ENCODE measurements around the gene TMA7.
"Not testable (repeated sequence)": the region's sequence is repeated elsewhere in the genome, so short reads cannot be mapped to it uniquely, and the experiment has no call there.

Gene TMA7

DNA sequence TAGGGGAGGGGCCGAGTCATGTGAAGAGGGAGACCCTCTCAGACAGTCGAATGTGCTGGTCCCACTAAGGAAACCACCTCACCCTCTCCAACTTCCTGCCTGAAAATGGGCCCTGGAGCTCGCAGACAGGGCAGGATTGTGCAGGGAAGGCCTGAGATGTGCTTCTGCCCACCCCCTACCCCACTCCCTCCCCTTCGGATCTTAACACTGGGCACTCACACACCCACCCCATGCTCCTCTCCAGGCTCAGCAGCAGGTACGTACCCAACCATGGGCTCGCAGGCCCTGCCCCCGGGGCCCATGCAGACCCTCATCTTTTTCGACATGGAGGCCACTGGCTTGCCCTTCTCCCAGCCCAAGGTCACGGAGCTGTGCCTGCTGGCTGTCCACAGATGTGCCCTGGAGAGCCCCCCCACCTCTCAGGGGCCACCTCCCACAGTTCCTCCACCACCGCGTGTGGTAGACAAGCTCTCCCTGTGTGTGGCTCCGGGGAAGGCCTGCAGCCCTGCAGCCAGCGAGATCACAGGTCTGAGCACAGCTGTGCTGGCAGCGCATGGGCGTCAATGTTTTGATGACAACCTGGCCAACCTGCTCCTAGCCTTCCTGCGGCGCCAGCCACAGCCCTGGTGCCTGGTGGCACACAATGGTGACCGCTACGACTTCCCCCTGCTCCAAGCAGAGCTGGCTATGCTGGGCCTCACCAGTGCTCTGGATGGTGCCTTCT, 26.5 kb downstream of the TMA7 start:
- in situ Hi-C loops (cut with MboI; ENCODE audit: low sequenced_read_pairs), result no loop called here

DNA sequence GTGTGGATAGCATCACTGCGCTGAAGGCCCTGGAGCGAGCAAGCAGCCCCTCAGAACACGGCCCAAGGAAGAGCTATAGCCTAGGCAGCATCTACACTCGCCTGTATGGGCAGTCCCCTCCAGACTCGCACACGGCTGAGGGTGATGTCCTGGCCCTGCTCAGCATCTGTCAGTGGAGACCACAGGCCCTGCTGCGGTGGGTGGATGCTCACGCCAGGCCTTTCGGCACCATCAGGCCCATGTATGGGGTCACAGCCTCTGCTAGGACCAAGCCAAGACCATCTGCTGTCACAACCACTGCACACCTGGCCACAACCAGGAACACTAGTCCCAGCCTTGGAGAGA, 27.0 kb downstream of the TMA7 start:
- in situ Hi-C loops (cut with MboI; ENCODE audit: low sequenced_read_pairs), result no loop called here

DNA sequence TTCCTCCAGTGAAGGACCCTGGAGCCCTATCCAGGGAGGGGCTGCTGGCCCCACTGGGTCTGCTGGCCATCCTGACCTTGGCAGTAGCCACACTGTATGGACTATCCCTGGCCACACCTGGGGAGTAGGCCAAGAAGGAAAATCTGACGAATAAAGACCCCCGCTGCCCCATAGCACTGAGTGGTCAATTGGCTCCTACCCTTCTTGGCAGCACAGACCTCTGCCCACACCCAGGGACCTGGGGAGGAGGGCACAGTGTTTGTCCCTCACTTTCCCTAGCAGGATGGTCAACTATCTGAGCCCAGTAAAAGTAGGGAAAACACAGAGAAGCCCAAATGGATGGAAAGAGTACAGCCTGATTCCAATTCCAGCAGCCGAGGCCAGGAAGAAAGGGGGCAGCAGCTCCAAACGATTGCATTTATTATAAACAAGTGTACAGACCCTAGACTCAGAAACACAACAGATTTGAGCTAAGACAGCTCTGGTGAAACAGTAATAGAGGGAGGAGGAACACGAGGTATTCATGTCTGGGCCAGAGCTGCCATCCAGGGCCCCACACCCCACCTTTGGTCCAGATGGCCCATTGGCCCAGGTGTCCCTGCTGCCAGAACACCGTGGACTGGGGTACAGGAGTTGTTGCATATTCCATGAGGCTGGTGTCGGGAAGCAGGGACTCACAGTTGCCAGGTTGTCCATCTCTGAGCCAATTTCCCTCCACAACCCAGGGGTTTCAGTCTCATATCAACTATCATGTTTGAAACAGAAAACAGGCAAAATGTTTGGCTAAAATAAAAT, 27.6 kb downstream of the TMA7 start:
- in situ Hi-C loops (cut with MboI; ENCODE audit: low sequenced_read_pairs), result no loop called here

DNA sequence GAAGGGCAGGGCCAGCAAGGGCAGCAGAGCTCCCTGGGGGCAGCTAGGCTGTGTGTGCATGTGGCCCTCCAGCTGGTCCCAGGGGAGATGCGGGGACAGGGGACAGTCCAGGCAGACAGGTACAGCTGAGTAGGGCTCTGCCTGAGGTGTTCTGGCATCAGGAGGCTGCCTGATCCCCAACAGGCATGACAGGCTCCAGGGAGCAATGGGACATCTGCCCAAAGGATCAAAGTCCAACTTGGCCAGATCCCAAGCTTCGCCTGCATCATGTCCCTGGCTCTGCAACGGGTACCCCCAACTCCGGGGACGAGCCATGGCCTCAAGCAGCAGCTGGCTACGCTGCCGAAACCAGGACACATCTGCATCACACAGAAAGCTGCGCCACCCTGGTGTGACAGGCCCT, 28.3 kb downstream of the TMA7 start:
- in situ Hi-C loops (cut with MboI; ENCODE audit: low sequenced_read_pairs), result no loop called here

DNA sequence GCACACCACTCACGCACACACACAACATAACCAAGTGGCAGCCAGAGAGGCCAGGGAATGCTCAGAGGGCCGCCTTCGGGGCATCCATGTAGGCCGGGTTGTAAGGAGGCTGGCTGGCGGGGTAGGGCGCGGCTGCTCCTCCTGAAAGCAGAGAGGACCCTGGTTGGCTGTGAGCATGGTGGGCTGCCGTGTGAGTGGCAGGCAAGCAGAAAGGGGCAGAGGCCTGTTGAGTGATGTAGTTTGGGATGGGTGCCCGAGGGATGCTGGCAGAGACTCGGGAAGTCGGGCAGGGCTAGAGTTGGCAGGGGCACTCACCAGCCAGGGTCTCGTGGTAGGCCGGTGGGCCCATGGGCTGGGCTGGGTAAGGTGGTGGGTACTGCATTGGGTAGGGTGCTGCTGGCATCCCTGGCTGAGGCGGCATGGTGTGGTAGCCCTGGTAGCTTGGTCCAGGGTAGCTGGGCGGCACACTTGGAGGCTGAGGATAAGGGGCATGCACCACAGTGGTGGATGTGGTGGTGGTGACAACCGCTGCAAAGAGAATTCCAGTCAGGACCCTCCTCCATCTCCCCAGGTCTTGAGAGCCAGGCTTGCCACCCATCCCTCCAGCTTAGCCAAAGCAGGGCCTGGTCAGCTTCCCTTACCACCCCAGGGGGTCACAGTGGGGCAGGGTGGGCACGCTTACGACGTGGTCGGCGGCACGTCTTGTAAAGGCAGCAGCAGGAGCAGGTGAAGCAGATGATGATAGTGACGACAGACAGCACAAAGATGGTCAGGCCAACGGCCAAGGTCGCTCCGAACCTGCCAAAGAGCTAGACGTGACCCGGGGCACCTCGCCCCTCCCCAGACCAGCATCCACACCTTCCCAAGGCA, 29.2 kb downstream of the TMA7 start:
- in situ Hi-C loops (cut with MboI; ENCODE audit: low sequenced_read_pairs), result no loop called here

DNA sequence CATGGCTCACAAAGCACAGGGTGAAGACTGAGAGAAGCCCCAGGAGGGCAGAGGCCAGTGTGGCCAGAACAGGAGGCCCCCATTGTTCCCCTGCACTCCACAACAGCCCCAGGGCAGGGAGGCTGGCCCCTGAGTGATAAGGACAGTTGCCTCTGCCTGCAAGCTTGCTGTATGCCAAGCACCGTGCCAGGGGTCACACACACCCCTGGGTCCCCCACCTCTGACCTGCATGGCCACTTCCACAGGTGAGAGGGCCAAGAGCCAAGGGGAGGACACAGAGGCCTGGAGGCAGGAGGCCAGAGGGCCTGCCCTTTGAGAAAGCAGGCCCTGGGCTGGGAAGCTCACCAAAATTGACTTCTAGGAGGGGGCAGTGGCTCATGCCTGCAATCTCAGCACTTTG, 30.2 kb downstream of the TMA7 start:
- in situ Hi-C loops (cut with MboI; ENCODE audit: low sequenced_read_pairs), result no loop called here

DNA sequence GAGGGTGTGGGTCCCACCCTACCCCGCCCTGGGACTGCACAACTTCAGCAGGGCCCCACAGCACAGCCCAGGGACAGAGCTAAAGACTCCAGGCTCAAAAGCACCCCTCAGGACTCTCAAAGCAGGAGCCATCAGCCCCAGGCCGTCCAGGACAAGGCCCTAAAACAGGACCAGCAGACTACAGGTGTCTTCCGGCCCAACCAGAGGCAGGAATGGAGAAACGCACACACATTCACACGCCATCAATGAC, 32.5 kb downstream of the TMA7 start:
- in situ Hi-C loops (cut with MboI; ENCODE audit: low sequenced_read_pairs), result no loop called here

DNA sequence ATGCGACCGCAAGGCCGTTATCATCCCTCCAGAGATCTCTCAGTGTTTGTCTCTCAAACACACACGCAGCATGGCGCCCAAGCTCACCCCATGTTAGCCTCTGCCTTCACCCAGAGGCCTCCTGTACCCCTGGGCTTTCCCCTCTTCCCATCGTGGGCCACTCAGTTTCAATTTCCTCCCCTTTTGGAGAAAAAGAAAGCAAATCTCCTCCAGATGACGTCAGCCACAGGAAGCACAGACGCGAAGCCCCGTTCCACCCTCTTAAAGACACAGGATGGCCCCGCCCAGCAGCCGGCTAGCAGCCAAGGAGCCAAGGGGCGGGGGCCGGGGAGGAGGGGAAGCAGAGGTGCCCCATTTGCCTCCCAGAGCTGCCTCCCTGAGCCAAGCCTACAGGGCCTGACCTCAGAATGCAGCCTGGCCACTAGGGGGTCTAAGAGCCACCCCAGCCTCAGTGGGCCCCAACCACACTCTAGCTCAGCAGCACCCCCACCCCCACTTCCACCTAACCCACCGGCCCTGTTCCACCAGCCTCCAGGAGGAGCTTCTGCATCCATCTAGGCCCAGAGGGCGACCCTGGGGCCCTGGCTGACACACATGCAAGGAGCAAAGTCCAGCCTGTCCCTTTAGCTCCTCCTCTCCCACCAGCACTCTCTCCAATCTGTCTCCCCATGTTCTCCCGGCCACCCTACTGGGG, 33.0 kb downstream of the TMA7 start:
- in situ Hi-C loops (cut with MboI; ENCODE audit: low sequenced_read_pairs), result no loop called here

DNA sequence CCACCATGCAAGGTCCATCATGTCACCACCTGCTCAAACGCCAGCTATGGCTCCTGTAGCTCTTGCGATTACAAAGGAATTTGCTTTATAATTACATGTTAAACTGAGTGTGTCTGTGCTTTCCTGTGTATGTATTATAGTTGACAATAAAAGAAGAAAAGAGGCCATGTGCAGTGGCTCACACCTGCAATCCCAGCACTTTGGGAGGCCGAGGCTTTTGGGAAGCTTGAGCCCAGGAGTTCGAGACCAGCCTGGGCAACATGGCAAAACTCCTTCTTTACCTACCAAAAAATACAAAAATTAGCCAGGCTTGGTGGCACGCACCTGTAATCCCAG, 33.5 kb downstream of the TMA7 start:
- in situ Hi-C loops (cut with MboI; ENCODE audit: low sequenced_read_pairs), result no loop called here

DNA sequence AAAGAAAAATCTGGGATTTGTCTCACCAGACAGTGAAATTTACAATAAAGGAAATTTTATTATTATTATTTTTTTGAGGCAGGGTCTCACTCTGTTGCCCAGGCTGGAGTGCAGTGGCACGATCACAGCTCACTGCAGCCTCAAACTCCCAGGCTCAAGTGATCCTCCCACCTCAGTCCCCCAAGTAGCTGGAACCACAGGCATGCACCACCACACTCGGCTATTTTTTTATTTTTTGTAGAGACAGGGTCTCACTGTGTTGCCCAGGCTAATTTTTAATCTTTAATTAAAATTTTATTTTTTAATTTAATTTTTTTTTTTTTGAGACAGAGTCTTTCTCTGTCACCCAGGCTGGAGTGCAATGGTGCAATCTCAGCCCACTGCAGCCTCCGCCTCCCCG, 34.0 kb downstream of the TMA7 start:
- in situ Hi-C loops (cut with MboI; ENCODE audit: low sequenced_read_pairs), result not testable (repeated sequence)

DNA sequence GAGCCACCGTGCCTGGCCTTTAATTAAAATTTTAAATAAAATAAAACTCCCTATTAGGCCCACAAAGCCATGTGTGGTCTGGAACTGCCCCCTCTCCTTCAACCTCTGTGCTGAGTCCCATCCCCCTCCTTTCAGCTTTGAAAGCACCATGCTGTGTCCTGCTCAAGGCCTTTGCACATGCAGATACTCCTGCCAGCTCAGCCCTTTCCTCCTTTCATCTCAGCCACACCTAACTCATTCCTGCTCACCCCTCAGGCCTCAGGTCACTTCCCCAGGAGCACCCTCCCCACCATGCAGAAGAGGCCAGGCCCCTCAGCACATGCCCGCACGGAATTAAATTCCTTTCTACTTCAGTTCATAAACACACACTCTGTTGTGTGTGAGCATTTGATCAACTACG, 34.6 kb downstream of the TMA7 start:
- in situ Hi-C loops (cut with MboI; ENCODE audit: low sequenced_read_pairs), result no loop called here

DNA sequence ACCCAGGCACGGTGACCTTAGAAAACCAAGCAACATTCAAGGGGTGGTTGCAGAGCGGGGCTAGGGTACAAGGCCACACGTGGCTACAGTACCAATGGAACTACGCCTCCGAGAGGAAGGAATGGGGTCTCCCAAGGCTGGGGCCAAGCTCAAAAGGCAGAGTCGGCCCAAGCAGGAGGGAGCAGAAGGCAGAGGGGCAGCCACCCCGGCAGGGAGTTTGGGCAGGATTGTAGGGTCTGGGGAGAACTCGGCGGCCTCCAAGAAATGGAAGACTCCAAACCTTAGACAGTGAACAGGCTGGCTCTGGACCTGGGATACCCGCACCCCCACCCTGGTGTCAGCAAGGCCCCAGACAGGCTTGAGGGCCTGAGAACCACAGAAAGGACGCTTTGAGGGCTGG, 35.1 kb downstream of the TMA7 start:
- in situ Hi-C loops (cut with MboI; ENCODE audit: low sequenced_read_pairs), result no loop called here

DNA sequence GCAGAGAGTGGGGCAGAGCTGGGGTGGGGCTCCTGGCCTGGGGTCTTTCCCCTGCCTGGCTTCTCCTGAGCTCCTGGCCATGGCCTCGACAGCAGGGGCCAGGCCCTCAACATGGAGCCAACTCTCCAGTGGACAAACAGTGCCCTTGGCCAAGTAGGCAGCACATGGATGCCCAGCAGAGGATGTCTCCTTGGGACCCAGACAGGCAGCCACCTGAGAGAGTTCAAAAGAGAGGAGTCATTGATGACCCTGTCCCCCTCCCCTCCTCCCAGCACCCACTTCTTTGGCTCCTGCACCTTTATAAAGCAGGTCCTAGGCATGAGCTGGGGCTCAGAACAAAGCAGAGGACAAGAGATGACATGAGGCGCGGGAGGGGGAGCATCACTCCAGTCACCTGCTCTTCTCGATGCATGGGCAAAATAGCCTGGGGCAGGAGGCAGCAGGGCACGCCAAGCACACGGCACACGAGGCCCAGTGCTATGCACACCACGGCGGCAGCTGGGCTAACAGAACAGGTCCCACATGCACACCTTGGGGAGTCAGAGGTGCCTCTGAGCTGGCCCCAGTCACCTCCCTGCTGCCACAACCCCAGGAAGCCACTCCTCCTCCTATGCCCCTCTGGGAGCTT, 36.5 kb downstream of the TMA7 start:
- in situ Hi-C loops (cut with MboI; ENCODE audit: low sequenced_read_pairs), result no loop called here

DNA sequence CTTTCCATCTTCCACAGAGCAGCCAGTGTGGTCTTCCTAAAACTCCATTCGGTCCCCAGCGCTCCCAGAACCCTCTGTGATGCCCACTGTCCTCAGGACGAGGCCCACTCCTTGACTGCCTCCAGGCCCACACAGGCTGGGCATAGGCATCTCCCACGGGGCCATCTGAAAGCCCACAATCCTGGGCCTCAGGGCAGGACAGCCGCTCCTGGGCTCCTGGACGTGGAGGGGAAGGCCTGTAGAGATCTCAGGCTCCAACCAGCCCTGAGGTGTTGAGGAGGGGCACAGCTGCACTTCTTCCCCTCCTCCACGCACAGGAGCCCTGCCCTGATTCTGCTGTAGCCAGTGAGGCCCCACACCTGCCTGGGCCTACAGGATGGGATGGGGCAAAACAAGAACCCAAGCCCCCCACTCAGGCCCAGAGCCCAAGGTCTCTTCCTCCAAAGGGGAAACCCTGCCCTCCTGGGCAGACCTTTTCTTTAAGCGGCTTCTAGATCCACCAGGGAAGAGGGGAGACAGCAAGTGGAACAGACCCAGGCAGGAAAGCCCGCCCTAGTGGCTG, 38.0 kb downstream of the TMA7 start:
- in situ Hi-C loops (cut with MboI; ENCODE audit: low sequenced_read_pairs), result no loop called here

DNA sequence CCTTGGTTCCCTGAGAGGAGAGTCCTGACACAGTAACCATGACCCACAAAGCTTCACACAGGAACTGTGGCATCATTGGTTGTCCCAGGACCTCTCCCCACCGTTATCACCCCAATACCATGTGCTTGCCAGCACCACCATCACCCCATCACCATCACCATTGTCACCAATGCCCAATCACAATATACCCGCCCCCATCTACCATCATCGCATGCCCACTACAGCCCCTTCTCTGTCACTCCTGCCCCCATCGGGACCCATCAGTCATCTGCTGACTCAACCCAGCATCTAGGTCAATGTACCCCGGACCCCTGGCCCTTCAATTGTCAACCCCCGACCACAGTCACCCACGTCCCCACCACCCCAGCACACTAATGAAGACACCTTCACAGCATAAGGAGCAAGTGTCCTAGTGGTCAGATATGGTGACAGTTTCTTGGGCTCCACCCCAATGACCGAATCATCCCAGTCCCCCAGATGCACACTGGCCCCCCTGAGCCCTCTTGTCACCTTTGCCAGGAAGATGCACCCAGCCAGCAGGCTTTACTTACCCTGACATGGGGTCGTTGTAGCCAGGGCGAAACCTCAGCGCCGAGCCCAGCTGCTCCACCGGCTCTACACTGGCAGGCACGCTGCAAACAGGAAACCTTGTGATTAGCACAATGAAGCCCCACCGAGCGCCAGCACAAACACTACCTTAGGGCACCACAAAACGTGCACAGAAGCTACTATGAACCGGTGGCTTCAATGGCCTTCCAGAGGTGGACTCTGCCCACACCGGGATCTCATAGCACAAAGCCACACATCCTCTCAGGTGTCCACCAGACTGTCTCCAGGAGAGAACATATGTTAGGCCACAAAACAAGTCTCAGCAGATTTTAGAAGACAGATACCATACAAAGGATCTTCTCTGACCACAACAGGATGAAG, 38.8 kb downstream of the TMA7 start:
- in situ Hi-C loops (cut with MboI; ENCODE audit: low sequenced_read_pairs), result no loop called here

DNA sequence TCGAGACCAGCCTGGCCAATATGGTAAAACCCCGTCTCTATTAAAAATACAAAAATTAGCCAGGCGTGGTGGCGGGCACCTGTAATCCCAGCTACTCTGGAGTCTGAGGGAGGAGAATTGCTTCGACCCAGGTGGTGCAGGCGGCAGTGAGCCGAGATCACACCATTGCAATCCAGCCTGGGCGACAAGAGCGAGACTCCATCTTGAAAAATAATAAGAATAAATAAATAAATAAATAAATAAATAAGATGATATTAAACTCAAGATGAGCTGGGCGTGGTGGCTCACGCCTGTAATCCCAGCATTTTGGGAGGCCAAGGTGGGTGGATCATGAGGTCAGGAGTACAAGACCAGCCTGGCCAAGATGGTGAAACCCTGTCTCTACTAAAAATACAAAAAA, 40.8 kb downstream of the TMA7 start:
- in situ Hi-C loops (cut with MboI; ENCODE audit: low sequenced_read_pairs), result not testable (repeated sequence)

DNA sequence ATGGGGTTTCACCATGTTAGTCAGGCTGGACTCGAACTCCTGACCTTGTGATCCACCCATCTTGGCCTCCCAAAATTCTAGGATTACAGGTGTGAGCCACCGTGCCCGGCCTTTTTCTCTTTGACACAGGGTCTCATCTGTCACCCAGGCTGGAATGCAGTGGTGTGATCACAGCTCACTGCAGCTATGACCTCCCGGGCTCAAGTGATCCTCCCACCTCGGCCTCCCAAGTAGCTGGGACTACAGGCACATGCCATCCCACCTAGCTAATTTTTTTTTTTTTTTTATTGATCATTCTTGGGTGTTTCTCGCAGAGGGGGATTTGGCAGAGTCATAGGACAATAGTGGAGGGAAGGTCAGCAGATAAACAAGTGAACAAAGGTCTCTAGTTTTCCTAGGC, 42.8 kb downstream of the TMA7 start:
- in situ Hi-C loops (cut with MboI; ENCODE audit: low sequenced_read_pairs), result not testable (repeated sequence)

DNA sequence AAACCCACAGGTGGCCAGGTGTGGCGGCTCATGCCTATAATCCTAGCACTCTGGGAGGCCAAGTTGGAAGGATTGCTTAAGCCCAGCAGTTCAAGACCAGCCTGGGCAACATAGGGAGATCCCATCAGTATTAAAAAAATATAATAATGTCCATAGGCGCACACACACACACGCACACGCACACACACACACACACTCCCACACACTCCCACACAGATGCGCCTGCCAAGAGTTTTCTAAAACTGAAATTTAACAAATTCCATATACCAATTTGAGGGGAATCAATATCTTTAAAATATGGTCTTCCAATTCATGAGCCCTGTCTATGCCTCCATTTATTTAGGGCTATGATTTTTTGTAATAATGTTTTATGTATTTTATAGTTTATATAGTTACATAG, 46.9 kb downstream of the TMA7 start:
- in situ Hi-C loops (cut with MboI; ENCODE audit: low sequenced_read_pairs), result no loop called here

DNA sequence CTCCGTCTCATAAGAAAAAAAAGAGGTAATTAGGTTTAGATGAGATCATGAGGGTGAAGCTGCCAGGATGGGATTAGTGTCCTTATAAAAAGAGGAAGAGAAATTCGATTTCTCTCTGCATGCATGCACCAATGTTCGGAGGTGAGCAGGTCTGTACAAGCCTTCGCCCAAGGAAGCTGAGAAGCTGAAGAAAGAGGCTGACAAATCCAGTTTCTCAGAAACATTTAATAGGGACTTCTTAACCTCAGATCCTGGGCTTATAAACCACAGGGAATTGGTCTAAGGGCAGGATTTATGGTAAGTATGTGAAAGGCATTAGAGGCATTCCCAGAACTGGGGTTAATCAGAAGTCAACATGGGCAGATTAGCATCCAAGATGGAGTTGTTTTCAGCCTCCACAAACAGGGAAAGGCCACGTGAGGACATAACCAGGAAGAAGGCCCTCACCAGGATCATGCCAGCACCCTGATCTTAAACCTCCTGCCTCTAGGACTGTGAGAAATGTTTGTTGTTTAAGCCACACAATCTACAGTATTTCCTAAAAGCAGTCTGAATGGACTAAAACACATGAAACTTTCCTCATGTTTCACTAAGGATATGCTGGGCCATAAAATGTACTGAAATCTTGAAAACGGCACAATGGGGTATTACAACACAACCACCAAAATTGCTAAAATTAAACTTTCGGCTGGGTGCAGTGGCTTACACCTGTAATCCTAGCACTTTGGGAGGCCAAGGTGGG, 52.6 kb downstream of the TMA7 start:
- in situ Hi-C loops (cut with MboI; ENCODE audit: low sequenced_read_pairs), result no loop called here
